ENCODE data around the gene CTDSPL. TPM values are rescaled to one million over a fixed set of nuclear protein-coding genes. Genes with fewer than 3 reads are reported as not detected.

Gene CTDSPL
- total and polyA plus RNA-seq, 2 of the 8 experiments (the other 6 are each of a cell fraction or from before 2014, with no cell fraction given) = 20.3 to 42.2 TPM

DNA sequence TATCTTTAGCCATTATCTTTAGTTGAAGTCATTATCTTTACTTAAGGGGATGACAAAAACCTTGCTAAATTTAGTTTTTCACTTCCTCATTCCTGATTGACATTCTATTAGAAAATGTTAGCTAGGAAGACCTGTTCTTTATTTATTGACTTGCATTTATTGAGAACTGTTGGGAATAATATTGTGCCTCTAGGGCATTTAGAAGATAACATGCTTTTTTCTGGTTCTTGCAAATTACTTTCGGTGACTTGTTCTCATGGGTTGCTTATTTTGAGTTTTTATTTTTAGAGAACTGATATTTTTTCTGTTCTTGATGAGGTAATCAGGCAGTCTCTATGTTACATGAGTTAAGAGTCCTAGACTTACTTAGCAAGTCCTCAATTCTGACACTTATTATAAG is 48.3 kb upstream of the CTDSPL start (continued):
- TF ChIP-seq NANOG (IDR thresholded peaks at IDR 0.05; ENCODE audit: insufficient read depth, low read depth, low read length, poor library complexity, severe bottlenecking) (no peak), MAFK (IDR thresholded peaks at IDR 0.05; ENCODE audit: low read depth, low read length) (no peak), SAP30 (IDR thresholded peaks at IDR 0.05; ENCODE audit: insufficient read depth, insufficient replicate concordance, low read length) (no peak), HDAC6 (IDR thresholded peaks at IDR 0.05; ENCODE audit: low read depth, low read length) (no peak)
- TF ChIP-seq, protein P1, sequence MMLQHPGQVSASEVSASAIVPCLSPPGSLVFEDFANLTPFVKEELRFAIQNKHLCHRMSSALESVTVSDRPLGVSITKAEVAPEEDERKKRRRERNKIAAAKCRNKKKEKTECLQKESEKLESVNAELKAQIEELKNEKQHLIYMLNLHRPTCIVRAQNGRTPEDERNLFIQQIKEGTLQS (IDR thresholded peaks at IDR 0.05; ENCODE audit: insufficient read depth, low read depth, low read length) = no peak
